Measurements from ENCODE around the gene FRS3. TPM values are rescaled to one million over a fixed set of nuclear protein-coding genes. Genes with fewer than 3 reads are reported as not detected.

Gene FRS3
- total RNA-seq, 1 donor from 2014 or later: 3.1 TPM

DNA sequence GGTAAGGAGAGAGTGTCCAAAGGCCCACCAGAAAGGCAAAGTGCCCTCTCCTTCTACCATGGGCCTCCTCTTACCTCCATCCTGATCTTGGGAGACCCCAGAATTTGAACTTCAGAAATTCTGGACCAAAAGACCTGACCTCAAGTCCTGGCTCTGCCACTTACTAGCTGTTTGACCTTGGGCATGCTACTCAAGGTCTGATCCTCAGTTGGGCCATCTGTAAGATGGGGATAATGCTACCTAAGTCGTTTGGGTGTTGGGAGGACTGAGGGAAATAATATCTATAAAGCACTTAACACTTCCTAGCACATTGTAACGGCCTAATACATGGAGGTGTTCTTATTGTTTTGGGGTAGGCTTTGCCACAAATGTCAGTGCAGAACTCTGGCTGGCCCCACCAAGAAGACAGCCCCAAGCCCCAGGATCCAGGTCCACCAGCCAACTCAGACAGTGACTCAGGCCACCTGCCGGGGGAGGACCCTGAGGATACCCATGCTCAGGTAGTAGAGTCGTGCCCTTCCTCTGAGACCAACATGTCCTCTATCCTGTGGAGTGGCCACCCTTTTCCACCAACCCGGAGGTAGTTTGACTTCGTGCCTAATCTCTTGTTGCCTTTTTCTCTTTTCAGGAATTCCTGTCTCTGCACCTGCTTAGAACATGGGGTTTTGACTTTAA is 3.5 kb upstream of the FRS3 start:
- FAIRE-seq: no peak
- H3K27ac ChIP-seq (ENCODE audit: low read depth, low read length): no peak overlapping the region
- Mint-ChIP-seq H3K27me3 (ENCODE audit: low read depth, unreplicated experiment) (no peaks in the 10 kb centered on the region), H3K4me1 (ENCODE audit: low read depth, unreplicated experiment) (peaks cover 7% of the 10 kb centered on the region), H3K9me3 (ENCODE audit: unreplicated experiment) (no peaks in the 10 kb centered on the region), H3K4me3 (ENCODE audit: unreplicated experiment) (no peak overlapping the region), H3K27ac (ENCODE audit: unreplicated experiment) (no peak overlapping the region), H3K36me3 (ENCODE audit: low read depth, unreplicated experiment) (peaks cover 1% of the 10 kb centered on the region)
- no peak for DNase-seq (ENCODE audit: low read depth)
- H3K27me3 ChIP-seq (ENCODE audit: insufficient read depth, low read length): no peaks in the 10 kb centered on the region
- H3K4me3 ChIP-seq (ENCODE audit: insufficient read depth, low read depth, low read length): no peak overlapping the region
- no peak overlapping the region for H2AFZ ChIP-seq (ENCODE audit: low read depth, low read length)
- peaks cover 7% of the 10 kb centered on the region for H3K79me2 ChIP-seq (ENCODE audit: insufficient read depth, low read length)
- H4K20me1 ChIP-seq (ENCODE audit: insufficient read depth, low read length): peaks cover 9% of the 10 kb centered on the region
- no peaks in the 10 kb centered on the region for H3K9me3 ChIP-seq (ENCODE audit: insufficient read depth, low read depth, low read length)
- no peak overlapping the region for H3K4me2 ChIP-seq (ENCODE audit: low read length)
- no peak overlapping the region for H3K9ac ChIP-seq (ENCODE audit: low read length)
- no peaks in the 10 kb centered on the region for H3K36me3 ChIP-seq (ENCODE audit: insufficient read depth, low read length)
- no peak for TF ChIP-seq EZH2 (IDR thresholded peaks at IDR 0.05; ENCODE audit: insufficient read depth, low read length)
- TF ChIP-seq, protein P1, sequence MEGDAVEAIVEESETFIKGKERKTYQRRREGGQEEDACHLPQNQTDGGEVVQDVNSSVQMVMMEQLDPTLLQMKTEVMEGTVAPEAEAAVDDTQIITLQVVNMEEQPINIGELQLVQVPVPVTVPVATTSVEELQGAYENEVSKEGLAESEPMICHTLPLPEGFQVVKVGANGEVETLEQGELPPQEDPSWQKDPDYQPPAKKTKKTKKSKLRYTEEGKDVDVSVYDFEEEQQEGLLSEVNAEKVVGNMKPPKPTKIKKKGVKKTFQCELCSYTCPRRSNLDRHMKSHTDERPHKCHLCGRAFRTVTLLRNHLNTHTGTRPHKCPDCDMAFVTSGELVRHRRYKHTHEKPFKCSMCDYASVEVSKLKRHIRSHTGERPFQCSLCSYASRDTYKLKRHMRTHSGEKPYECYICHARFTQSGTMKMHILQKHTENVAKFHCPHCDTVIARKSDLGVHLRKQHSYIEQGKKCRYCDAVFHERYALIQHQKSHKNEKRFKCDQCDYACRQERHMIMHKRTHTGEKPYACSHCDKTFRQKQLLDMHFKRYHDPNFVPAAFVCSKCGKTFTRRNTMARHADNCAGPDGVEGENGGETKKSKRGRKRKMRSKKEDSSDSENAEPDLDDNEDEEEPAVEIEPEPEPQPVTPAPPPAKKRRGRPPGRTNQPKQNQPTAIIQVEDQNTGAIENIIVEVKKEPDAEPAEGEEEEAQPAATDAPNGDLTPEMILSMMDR (IDR thresholded peaks at IDR 0.05; ENCODE audit: insufficient read depth, low read depth, low read length): no peak
- peaks cover 17% of the 10 kb centered on the region for H3K4me1 ChIP-seq (ENCODE audit: insufficient read depth, low read length)

- Histone ChIP-seq H3K9me3 (ENCODE audit: insufficient read depth, low read depth, low read length) (no peaks in the 10 kb centered on the region), H3K4me1 (ENCODE audit: insufficient read depth, low read length) (peaks cover 17% of the 10 kb centered on the region), H3K27ac (ENCODE audit: low read depth, low read length) (no peak overlapping the region), H3K27me3 (ENCODE audit: insufficient read depth, low read length) (no peaks in the 10 kb centered on the region), H2AFZ (ENCODE audit: low read depth, low read length) (peak overlapping the region; percentile 64), H3K9ac (ENCODE audit: low read length) (no peak overlapping the region), H3K36me3 (ENCODE audit: insufficient read depth, low read length) (no peaks in the 10 kb centered on the region), H3K4me3 (ENCODE audit: insufficient read depth, low read depth, low read length) (no peak overlapping the region), H3K79me2 (ENCODE audit: insufficient read depth, low read length) (no peaks in the 10 kb centered on the region), H3K4me2 (ENCODE audit: low read length) (peak overlapping the region; percentile 100), H4K20me1 (ENCODE audit: insufficient read depth, low read length) (peaks cover 9% of the 10 kb centered on the region)
- no peaks in the 10 kb centered on the region for H3K27me3 Mint-ChIP-seq (ENCODE audit: low read depth, unreplicated experiment)
- H3K9me3 Mint-ChIP-seq (ENCODE audit: unreplicated experiment): no peaks in the 10 kb centered on the region
- no peak overlapping the region for H3K27ac Mint-ChIP-seq (ENCODE audit: unreplicated experiment)
- H3K36me3 Mint-ChIP-seq (ENCODE audit: low read depth, unreplicated experiment): peaks cover 2% of the 10 kb centered on the region
- H3K4me3 Mint-ChIP-seq (ENCODE audit: unreplicated experiment): peak overlapping the region; percentile 80
- FAIRE-seq (no peak), DNase-seq (ENCODE audit: low read depth) (no peak)
- no peak for TF ChIP-seq EZH2 (IDR thresholded peaks at IDR 0.05; ENCODE audit: insufficient read depth, low read length)
- TF ChIP-seq, protein P1 (IDR thresholded peaks at IDR 0.05; ENCODE audit: insufficient read depth, low read depth, low read length): no peak
- H3K4me1 Mint-ChIP-seq (ENCODE audit: low read depth, unreplicated experiment): peaks cover 7% of the 10 kb centered on the region
These were observed 1.6 kb upstream of the FRS3 start for GRCh38 chr6:41781366-41781730.
